ENCODE results near the gene OR5K2.

- TF ChIP-seq TCF7L2 (IDR thresholded peaks at IDR 0.05; ENCODE audit: low read depth, low read length) (no peak), POLR2AphosphoS5 (IDR thresholded peaks at IDR 0.05; ENCODE audit: low read depth, low read length) (no peak)
- TF ChIP-seq, protein P1, sequence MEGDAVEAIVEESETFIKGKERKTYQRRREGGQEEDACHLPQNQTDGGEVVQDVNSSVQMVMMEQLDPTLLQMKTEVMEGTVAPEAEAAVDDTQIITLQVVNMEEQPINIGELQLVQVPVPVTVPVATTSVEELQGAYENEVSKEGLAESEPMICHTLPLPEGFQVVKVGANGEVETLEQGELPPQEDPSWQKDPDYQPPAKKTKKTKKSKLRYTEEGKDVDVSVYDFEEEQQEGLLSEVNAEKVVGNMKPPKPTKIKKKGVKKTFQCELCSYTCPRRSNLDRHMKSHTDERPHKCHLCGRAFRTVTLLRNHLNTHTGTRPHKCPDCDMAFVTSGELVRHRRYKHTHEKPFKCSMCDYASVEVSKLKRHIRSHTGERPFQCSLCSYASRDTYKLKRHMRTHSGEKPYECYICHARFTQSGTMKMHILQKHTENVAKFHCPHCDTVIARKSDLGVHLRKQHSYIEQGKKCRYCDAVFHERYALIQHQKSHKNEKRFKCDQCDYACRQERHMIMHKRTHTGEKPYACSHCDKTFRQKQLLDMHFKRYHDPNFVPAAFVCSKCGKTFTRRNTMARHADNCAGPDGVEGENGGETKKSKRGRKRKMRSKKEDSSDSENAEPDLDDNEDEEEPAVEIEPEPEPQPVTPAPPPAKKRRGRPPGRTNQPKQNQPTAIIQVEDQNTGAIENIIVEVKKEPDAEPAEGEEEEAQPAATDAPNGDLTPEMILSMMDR (IDR thresholded peaks at IDR 0.05) = no peak
These were observed 32.5 kb downstream of the OR5K2 start for GRCh38 chr3:98529856-98530459.
